ENCODE data around the gene PUSL1.

DNA sequence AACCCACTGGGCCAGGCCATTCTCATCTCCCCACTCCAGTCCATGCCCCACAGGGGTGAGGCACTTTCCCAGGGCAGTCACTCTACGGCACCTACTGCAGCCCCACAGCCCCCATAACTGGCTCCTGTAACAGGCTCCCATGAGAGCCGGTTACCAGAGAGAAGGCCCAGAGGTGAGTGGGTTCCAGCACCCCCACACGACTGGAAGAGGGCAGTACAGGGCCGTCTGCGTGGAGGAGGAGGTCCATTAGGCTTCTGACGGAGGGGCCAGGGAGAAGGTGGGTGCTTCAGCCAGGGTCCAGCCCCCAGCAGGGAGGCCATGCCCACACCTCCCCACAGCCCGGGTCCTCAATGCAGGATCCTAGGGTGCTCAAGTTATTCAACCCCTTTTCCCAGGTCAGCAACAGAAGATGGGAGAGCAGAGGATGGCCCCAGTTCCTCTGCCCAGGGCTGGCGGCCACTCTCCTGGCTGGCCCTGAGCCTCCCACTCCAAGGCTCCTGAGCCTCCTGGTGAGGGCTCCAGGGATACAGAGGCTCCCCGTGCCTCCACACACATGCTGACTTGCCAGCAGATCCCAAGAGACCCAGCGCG lies 2.2 kb upstream of the PUSL1 start:
- TF ChIP-seq POLR2A (IDR thresholded peaks at IDR 0.05) = no peak
- TF ChIP-seq, protein P1, sequence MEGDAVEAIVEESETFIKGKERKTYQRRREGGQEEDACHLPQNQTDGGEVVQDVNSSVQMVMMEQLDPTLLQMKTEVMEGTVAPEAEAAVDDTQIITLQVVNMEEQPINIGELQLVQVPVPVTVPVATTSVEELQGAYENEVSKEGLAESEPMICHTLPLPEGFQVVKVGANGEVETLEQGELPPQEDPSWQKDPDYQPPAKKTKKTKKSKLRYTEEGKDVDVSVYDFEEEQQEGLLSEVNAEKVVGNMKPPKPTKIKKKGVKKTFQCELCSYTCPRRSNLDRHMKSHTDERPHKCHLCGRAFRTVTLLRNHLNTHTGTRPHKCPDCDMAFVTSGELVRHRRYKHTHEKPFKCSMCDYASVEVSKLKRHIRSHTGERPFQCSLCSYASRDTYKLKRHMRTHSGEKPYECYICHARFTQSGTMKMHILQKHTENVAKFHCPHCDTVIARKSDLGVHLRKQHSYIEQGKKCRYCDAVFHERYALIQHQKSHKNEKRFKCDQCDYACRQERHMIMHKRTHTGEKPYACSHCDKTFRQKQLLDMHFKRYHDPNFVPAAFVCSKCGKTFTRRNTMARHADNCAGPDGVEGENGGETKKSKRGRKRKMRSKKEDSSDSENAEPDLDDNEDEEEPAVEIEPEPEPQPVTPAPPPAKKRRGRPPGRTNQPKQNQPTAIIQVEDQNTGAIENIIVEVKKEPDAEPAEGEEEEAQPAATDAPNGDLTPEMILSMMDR (IDR thresholded peaks at IDR 0.05) = no peak

Measured in lower leg skin (tissue), 3 donors.